ENCODE data around the gene TOMM40L. TPM values are rescaled to one million over a fixed set of nuclear protein-coding genes. Genes with fewer than 3 reads are reported as not detected.

Gene TOMM40L
- total RNA-seq, 1 donor from 2014 or later, result 28.4 TPM

DNA sequence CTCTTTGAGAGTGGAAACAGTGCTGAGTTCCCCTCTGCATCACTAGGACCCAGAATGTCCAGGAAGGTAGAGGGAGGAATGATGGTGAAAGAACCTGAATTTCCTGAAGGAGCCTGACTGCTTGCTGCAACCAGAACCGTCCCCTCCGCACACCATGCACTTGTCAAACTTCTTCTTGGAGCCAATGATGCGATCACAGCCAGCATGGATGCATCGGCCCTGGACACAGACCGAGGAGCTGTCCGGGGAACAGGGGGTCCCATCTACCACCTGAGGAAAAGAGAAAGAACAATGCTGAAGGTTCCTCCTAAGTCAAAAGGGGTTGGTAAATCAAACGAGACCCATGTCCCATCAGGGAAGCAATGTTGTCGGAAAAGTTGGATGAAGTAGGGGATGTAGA is 33.9 kb upstream of the TOMM40L start:
- peak overlapping the region; percentile 32 for H3K27ac Mint-ChIP-seq
- no peaks in the 10 kb centered on the region for H3K27me3 Mint-ChIP-seq
- no peaks in the 10 kb centered on the region for H3K36me3 Mint-ChIP-seq (ENCODE audit: low read depth)
- no peak overlapping the region for H3K4me3 Mint-ChIP-seq
- H3K4me1 Mint-ChIP-seq, result peaks cover 36% of the 10 kb centered on the region
- no peaks in the 10 kb centered on the region for H3K9me3 Mint-ChIP-seq
- DNase-seq, result no peak
- intact Hi-C loops (cut with micrococcal nuclease), result loop anchor here (1.0 kb wide), 1 partner anchor 190 kb away; no protein-coding TSS in a partner anchor

GRCh38 chr1:161192476-161193465 is 33.1 kb upstream of the TOMM40L start:
- Mint-ChIP-seq H3K27ac (peak overlapping the region; percentile 87), H3K4me3 (no peak overlapping the region), H3K27me3 (no peaks in the 10 kb centered on the region), H3K36me3 (ENCODE audit: low read depth) (no peaks in the 10 kb centered on the region), H3K4me1 (peaks cover 31% of the 10 kb centered on the region), H3K9me3 (no peaks in the 10 kb centered on the region)
- intact Hi-C loops (cut with micrococcal nuclease), result loop anchor here (1.0 kb wide), 1 partner anchor 190 kb away; no protein-coding TSS in a partner anchor
- peak; percentile 92 for DNase-seq

- H3K4me3 Mint-ChIP-seq, result no peak overlapping the region
- DNase-seq, result no peak
- intact Hi-C loops (cut with micrococcal nuclease), result no loop called here
- peaks cover 28% of the 10 kb centered on the region for H3K4me1 Mint-ChIP-seq
- H3K27me3 Mint-ChIP-seq, result no peaks in the 10 kb centered on the region
- H3K9me3 Mint-ChIP-seq, result no peaks in the 10 kb centered on the region
- H3K27ac Mint-ChIP-seq, result no peak overlapping the region
- H3K36me3 Mint-ChIP-seq (ENCODE audit: low read depth), result no peaks in the 10 kb centered on the region
Measured at GRCh38 chr1:161193561-161194235, 32.2 kb upstream of the TOMM40L start.

DNA sequence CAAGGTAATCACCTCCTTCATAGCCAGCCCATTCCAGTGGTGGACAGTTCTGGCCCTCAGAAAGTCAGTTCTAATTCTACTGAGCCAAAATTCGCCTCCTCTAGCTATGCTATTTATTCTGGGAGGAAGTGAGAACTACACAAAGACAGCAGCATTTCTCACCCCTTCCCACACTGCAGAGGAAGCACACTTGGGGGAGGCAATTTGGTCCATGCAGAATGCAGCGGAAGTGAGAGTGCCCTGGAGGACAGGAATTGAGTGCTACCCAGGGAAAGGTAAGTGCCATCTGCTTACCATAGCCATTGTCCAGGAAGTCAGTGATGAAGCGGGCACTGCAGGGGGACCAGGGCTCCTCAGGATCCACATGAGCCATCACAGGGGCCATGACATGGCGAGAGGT is 30.7 kb upstream of the TOMM40L start:
- H3K4me3 Mint-ChIP-seq, result peak overlapping the region; percentile 7
- intact Hi-C loops (cut with micrococcal nuclease), result no loop called here
- peaks cover 34% of the 10 kb centered on the region for H3K4me1 Mint-ChIP-seq
- no peak for DNase-seq
- no peaks in the 10 kb centered on the region for H3K36me3 Mint-ChIP-seq (ENCODE audit: low read depth)
- H3K27ac Mint-ChIP-seq, result peak overlapping the region; percentile 62
- no peaks in the 10 kb centered on the region for H3K9me3 Mint-ChIP-seq
- H3K27me3 Mint-ChIP-seq, result no peaks in the 10 kb centered on the region

- Mint-ChIP-seq H3K4me3 (peak overlapping the region; percentile 32), H3K9me3 (no peaks in the 10 kb centered on the region), H3K4me1 (peaks cover 44% of the 10 kb centered on the region), H3K27ac (no peak overlapping the region), H3K36me3 (ENCODE audit: low read depth) (no peaks in the 10 kb centered on the region), H3K27me3 (no peaks in the 10 kb centered on the region)
- intact Hi-C loops (cut with micrococcal nuclease), result no loop called here
- no peak for DNase-seq
Measured at GRCh38 chr1:161196111-161196510, 29.7 kb upstream of the TOMM40L start.

DNA sequence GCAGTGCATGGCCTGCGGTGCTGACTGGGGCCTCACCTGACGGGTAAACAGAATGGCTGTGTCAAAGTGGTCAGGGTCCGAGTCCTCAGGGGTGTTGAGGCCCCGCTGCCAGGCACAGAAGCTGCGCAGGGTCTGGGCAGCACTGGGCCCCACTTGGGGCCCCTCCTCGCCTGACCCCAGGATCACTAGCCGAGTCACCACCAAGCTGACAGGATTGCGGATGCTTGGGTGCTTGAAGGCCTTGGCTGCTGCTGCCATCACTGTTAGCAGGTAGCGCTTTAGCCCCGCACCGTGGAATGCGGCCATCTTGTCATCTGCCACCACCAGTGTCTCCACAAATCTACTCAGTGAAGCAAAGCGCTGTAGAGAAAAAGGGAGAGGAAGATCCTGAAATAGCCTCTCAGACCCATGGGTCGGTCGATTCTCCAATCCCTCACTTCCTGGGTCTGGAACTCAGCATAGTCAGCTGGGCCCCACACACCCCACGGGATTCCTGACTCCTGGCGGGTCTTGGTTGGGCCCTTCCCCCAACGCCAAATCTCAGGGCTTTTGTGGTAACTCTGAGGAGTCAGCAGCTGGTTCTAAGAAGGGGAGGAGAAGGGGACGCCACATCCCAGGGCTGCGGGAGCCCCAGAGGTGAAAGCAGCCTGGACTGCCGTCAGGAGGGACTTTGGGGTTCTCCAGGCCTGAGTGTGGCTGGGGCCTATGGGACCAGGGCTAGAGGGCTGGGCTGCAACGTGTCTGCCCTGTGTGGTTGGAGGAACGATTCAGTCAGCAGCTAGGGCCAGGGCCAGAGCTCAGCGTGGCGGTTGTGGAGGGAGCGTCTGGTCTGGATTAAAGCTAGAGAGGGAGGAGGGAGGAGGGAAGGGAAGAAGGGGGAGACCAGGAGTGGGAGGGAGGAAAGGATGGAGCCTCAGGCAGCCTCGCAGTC is 29.1 kb upstream of the TOMM40L start:
- no peak for DNase-seq
- no peaks in the 10 kb centered on the region for H3K27me3 Mint-ChIP-seq
- no peak overlapping the region for H3K27ac Mint-ChIP-seq
- H3K4me3 Mint-ChIP-seq, result no peak overlapping the region
- H3K9me3 Mint-ChIP-seq, result no peaks in the 10 kb centered on the region
- H3K36me3 Mint-ChIP-seq (ENCODE audit: low read depth), result no peaks in the 10 kb centered on the region
- intact Hi-C loops (cut with micrococcal nuclease), result no loop called here
- peaks cover 50% of the 10 kb centered on the region for H3K4me1 Mint-ChIP-seq

DNA sequence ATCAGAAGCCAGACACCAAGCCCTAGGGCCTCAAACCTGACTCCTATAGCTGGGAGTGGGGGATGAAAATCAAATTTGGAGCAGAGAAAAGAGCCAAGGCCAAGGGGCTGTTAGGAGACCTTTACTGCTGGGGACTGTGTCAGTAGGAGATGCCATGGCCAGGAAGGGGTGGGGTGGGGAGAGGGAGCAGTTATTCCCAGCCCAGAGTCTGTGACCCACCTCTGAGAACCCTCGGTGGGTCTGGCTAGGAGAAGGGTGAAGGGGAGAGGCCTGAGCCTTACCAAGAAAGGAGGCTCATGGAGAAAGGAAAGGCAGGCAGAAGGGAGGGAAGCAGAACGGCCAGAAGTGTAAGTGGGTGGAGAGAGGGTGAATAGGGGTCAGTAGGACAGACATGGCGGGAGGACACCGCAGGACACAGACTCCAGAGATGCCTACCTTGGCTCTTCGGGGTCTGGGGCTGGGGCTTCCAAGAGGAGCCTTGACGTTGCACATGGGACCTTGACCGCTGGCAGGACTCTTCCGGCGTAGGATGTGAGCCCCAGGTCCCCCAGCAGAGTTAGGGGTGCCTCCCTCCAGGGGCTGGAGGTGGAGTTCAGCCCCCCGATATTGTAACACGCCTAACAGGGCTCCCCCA is 28.2 kb upstream of the TOMM40L start:
- no peak overlapping the region for H3K27ac Mint-ChIP-seq
- peaks cover 51% of the 10 kb centered on the region for H3K4me1 Mint-ChIP-seq

GRCh38 chr1:161198194-161198896 is 27.5 kb upstream of the TOMM40L start:
- Mint-ChIP-seq H3K27ac (no peak overlapping the region), H3K4me3 (no peak overlapping the region), H3K27me3 (no peaks in the 10 kb centered on the region), H3K36me3 (ENCODE audit: low read depth) (peaks cover 4% of the 10 kb centered on the region), H3K4me1 (peaks cover 51% of the 10 kb centered on the region), H3K9me3 (no peaks in the 10 kb centered on the region)
- no peak for DNase-seq
- intact Hi-C loops (cut with micrococcal nuclease), result no loop called here

More for the DNA sequence above, 28.2 kb upstream of the TOMM40L start:
- Mint-ChIP-seq H3K36me3 (ENCODE audit: low read depth) (peaks cover 1% of the 10 kb centered on the region), H3K27me3 (no peaks in the 10 kb centered on the region), H3K9me3 (no peaks in the 10 kb centered on the region), H3K4me3 (no peak overlapping the region)
- no peak for DNase-seq
- intact Hi-C loops (cut with micrococcal nuclease), result no loop called here

DNA sequence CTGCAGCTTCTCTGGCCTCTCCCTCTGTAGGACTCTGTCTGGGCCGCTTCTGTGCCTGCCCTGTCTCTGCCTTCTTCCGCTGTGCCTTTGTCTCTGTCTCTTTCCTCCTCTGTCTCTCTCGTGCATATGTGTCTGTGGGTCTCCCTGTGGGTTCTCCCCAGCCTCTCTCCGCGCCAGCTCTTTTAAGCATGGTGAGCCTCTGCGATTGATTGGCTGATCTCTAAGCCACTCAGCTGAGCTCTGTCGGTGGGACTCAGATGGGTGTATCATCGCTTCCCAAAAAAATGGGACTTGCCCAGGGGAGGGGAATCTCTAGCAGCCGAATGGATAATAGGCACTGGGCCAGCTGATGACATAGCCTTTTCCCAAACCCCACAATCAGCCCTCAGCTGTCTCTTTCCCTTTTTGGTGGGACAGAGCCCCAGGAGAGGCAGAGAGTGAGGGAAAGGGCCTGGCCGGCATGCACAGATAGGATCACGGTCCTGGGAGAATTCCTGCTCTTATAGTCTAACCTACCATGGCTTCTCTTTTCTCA is 26.9 kb upstream of the TOMM40L start, which contains the start of gene ADAMTS4:
Gene ADAMTS4 (minus strand): TSS at position 158 of the 535 bp plus-strand sequence. CDS start 427 bp downstream, outside the sequence.
- Mint-ChIP-seq H3K9me3 (no peaks in the 10 kb centered on the region), H3K27me3 (no peaks in the 10 kb centered on the region), H3K27ac (peak within 1 kb of the TSS; percentile 96), H3K36me3 (ENCODE audit: low read depth) (peaks cover 9% of the 10 kb centered on the region), H3K4me3 (no peak within 1 kb of the TSS), H3K4me1 (peaks cover 51% of the 10 kb centered on the region)
- intact Hi-C loops (cut with micrococcal nuclease), result no loop called here
- no peak for DNase-seq

DNA sequence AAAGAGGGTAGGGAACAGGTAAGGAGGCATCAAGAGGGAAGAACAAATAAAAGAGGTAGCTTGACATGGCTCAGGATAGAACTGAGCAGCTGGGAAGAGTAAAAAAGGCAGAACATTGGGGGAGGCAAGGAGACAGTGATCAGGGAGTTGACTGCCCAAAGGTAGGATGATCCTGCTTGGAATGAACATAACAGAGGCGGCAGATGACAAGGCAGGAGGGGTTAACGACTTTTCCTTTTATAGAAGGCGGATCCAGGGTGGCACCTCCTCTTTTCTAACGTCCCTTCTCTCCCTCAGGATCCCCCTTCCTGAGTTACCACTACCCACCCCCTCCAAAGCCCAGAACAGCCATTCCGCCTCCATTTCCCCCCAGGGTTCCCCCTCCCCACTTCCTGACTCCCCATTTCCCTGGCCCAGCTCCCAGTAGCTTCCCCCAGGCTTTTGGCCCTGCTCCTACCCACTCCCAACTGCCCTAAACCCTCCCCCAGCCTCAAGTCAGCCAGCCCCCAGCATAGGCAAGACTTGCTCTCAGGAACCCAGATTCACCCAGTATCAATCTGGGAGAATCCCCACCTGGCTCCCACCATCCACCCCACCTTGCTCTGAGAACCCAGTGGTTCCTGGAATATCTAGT is 26.2 kb upstream of the TOMM40L start:
- Mint-ChIP-seq H3K36me3 (ENCODE audit: low read depth) (peaks cover 15% of the 10 kb centered on the region), H3K4me1 (peaks cover 56% of the 10 kb centered on the region), H3K9me3 (no peaks in the 10 kb centered on the region), H3K27ac (peak overlapping the region; percentile 96), H3K27me3 (no peaks in the 10 kb centered on the region), H3K4me3 (peak overlapping the region; percentile 94)
- no peak for DNase-seq
- intact Hi-C loops (cut with micrococcal nuclease), result no loop called here

DNA sequence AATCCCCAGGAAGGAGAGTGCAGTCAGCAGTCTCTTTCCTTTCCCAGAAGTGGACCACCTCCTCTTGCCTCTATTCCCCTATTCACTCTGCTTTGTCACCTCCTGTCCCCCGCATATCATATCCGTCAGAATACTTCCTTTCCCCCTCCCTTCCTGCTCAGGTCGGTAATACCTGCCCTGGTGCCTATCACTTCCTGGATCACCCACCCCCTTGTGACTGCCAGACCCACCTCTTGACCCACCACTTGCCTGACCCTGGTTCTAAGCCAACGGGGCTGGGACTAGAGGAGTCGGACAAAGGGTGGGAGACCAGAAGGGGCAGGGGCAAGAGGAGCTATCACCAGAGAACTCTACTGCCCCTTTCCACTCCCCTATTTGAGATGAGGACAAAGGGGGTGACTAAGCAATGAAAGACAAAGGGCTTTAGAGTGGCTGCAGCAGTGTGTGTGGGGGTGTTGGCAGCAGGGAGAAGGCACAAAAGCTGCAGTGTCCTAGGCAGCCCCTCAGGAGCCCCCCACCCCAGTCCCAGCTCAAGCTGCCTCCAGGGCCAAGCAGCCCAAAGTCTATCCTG is 25.4 kb upstream of the TOMM40L start:
- peaks cover 19% of the 10 kb centered on the region for H3K36me3 Mint-ChIP-seq (ENCODE audit: low read depth)
- peak overlapping the region; percentile 96 for H3K27ac Mint-ChIP-seq
- no peaks in the 10 kb centered on the region for H3K27me3 Mint-ChIP-seq
- H3K9me3 Mint-ChIP-seq, result no peaks in the 10 kb centered on the region
- peak overlapping the region; percentile 94 for H3K4me3 Mint-ChIP-seq
- peaks cover 54% of the 10 kb centered on the region for H3K4me1 Mint-ChIP-seq
- peak; percentile 72 for DNase-seq
- intact Hi-C loops (cut with micrococcal nuclease), result no loop called here
